MM.1S (cell line): ENCODE measurements around the gene UGT3A2.
"Not testable (repeated sequence)": the region's sequence is repeated elsewhere in the genome, so short reads cannot be mapped to it uniquely, and the experiment has no call there.

Source experiments
- DNase-seq: peaks from one replicate; pipeline ENCODE4 v3.0.0-alpha.2; 2015
- H2AFZ ChIP-seq: fragments of 300-600 bp; sonication (generic); 2 replicates; pipeline ENCODE4 v1.6.0; 2016; ENCODE audit warnings: antibody characterized with exemption, low read length
- H3F3A ChIP-seq: fragments of 300-600 bp; sonication (generic); 2 replicates; pipeline ENCODE4 v1.6.1; 2016; ENCODE audit warnings: mild to moderate bottlenecking, antibody characterized with exemption, low read length, moderate library complexity, mixed read lengths; ENCODE audit not compliant: insufficient read depth
- H3K27ac ChIP-seq: fragments of 300-600 bp; sonication (generic); 2 replicates; pipeline ENCODE4 v1.5.1; 2016; ENCODE audit warnings: mild to moderate bottlenecking, low read length
- H3K27me3 ChIP-seq: fragments of 300-600 bp; sonication (generic); replicated peaks from 2 replicates; pipeline ENCODE4 v1.6.0; 2016; ENCODE audit warnings: low read length; ENCODE audit not compliant: insufficient read depth
- H3K36me3 ChIP-seq: fragments of 300-600 bp; sonication (generic); replicated peaks from 2 replicates; pipeline ENCODE4 v1.6.1; 2016; ENCODE audit warnings: mild to moderate bottlenecking, low read length, mixed read lengths; ENCODE audit not compliant: insufficient read depth
- H3K4me1 ChIP-seq: fragments of 300-600 bp; sonication (generic); 2 replicates; pipeline ENCODE4 v1.6.1; 2016; ENCODE audit warnings: low read length, mixed read lengths
- H3K4me2 ChIP-seq: fragments of 300-600 bp; sonication (generic); 2 replicates; pipeline ENCODE4 v1.6.0; 2016; ENCODE audit warnings: low read depth, low read length
- H3K4me3 ChIP-seq: fragments of 300-600 bp; sonication (generic); 2 replicates; pipeline ENCODE4 v1.5.1; 2016; ENCODE audit warnings: low read length, mixed read lengths
- H3K79me2 ChIP-seq: fragments of 300-600 bp; sonication (generic); 2 replicates; pipeline ENCODE4 v1.6.1; 2016; ENCODE audit warnings: mixed run types, low read length, mixed read lengths
- H3K9ac ChIP-seq: fragments of 300-600 bp; sonication (generic); 2 replicates; pipeline ENCODE4 v1.6.1; 2016; ENCODE audit warnings: low read length, mixed read lengths
- H3K9me2 ChIP-seq: fragments of 300-600 bp; sonication (generic); replicated peaks from 2 replicates; pipeline ENCODE4 v1.6.1; 2016; ENCODE audit warnings: mild to moderate bottlenecking, low read length, mixed read lengths; ENCODE audit not compliant: insufficient read depth
- H3K9me3 ChIP-seq: fragments of 300-600 bp; sonication (generic); replicated peaks from 2 replicates; pipeline ENCODE4 v1.6.1; 2016; ENCODE audit warnings: mild to moderate bottlenecking, low read length, mixed read lengths; ENCODE audit not compliant: insufficient read depth
- H4K20me1 ChIP-seq: fragments of 300-600 bp; sonication (generic); 2 replicates; pipeline ENCODE4 v1.6.1; 2016; ENCODE audit warnings: mild to moderate bottlenecking, low read length, moderate library complexity, mixed read lengths; ENCODE audit not compliant: insufficient read depth
- CTCF ChIP-seq: fragments of 300-600 bp; sonication (generic); IDR thresholded peaks from 2 replicates; pipeline ENCODE4 v1.5.1; 2016; ENCODE audit warnings: antibody characterized with exemption, low read length, mixed read lengths
- EZH2 ChIP-seq: fragments of 300-600 bp; sonication (generic); optimal IDR thresholded peaks from 2 replicates; pipeline ENCODE3; 2017; ENCODE audit warnings: low read depth, mild to moderate bottlenecking, antibody characterized with exemption, low read length, mixed read lengths
- EZH2phosphoT487 ChIP-seq: fragments of 300-600 bp; sonication (generic); IDR thresholded peaks from 2 replicates; pipeline ENCODE4 v1.6.1; 2018; ENCODE audit warnings: antibody characterized with exemption, low read length

The UGT3A2 gene

GRCh38 chr5:36035696-36036095, 31.0 kb downstream of the UGT3A2 start:
- Histone ChIP-seq H3K4me3 (no peak overlapping the region), H3K9ac (no peak overlapping the region), H2AFZ (no peak overlapping the region), H3K79me2 (no peaks in the 10 kb centered on the region), H3K36me3 (no peaks in the 10 kb centered on the region), H3K27ac (no peak overlapping the region), H3K4me1 (no peaks in the 10 kb centered on the region), H4K20me1 (no peaks in the 10 kb centered on the region), H3K27me3 (no peaks in the 10 kb centered on the region), H3K9me2 (no peaks in the 10 kb centered on the region), H3K9me3 (no peaks in the 10 kb centered on the region), H3K4me2 (no peak overlapping the region), H3F3A (no peaks in the 10 kb centered on the region)
- DNase-seq: no peak
- no peak for TF ChIP-seq EZH2
- no peak for TF ChIP-seq CTCF
- no peak for TF ChIP-seq EZH2phosphoT487

GRCh38 chr5:36034536-36035134, 32.0 kb downstream of the UGT3A2 start:
- H3K9me2 ChIP-seq, H3K27ac ChIP-seq, H3K9me3 ChIP-seq, H3F3A ChIP-seq, H3K27me3 ChIP-seq, H3K4me3 ChIP-seq, H2AFZ ChIP-seq, H4K20me1 ChIP-seq, H3K9ac ChIP-seq, DNase-seq, H3K36me3 ChIP-seq, H3K79me2 ChIP-seq, H3K4me2 ChIP-seq, H3K4me1 ChIP-seq: not testable (repeated sequence)

- no peaks in the 10 kb centered on the region for H3K9me3 ChIP-seq
- H3K9me2 ChIP-seq: no peaks in the 10 kb centered on the region
- DNase-seq: no peak
- H3K27ac ChIP-seq: no peak overlapping the region
- no peak overlapping the region for H3K4me2 ChIP-seq
- H2AFZ ChIP-seq: no peak overlapping the region
- no peaks in the 10 kb centered on the region for H3K36me3 ChIP-seq
- TF ChIP-seq EZH2: no peak
- TF ChIP-seq CTCF: no peak
- TF ChIP-seq EZH2phosphoT487: no peak
- no peak overlapping the region for H3K9ac ChIP-seq
- no peak overlapping the region for H3K4me3 ChIP-seq
- no peaks in the 10 kb centered on the region for H4K20me1 ChIP-seq
- H3K27me3 ChIP-seq: no peaks in the 10 kb centered on the region
- H3F3A ChIP-seq: no peaks in the 10 kb centered on the region
- H3K4me1 ChIP-seq: no peaks in the 10 kb centered on the region
- no peaks in the 10 kb centered on the region for H3K79me2 ChIP-seq
Measured at GRCh38 chr5:36033486-36033885, 33.2 kb downstream of the UGT3A2 start.

- no peak for DNase-seq
- Histone ChIP-seq H3K4me2 (no peak overlapping the region), H3K79me2 (no peaks in the 10 kb centered on the region), H3K27ac (no peak overlapping the region), H3K4me3 (no peak overlapping the region), H3K36me3 (no peaks in the 10 kb centered on the region), H3K9me3 (no peaks in the 10 kb centered on the region), H3K4me1 (no peaks in the 10 kb centered on the region), H3K9ac (no peak overlapping the region), H3K27me3 (no peaks in the 10 kb centered on the region), H2AFZ (no peak overlapping the region), H4K20me1 (no peaks in the 10 kb centered on the region), H3K9me2 (no peaks in the 10 kb centered on the region), H3F3A (no peaks in the 10 kb centered on the region)
- TF ChIP-seq EZH2: no peak
- no peak for TF ChIP-seq EZH2phosphoT487
- TF ChIP-seq CTCF: no peak
Measured at GRCh38 chr5:36033047-36033446, 33.6 kb downstream of the UGT3A2 start.
